H1 (cell line): ENCODE results near the gene SLX4. TPM values are rescaled to one million over a fixed set of nuclear protein-coding genes. Genes with fewer than 3 reads are reported as not detected.

ENCODE experiments used
- CTCF ChIA-PET: fragments of 300-600 bp; sonication (Branson Sonifier 250); formaldehyde crosslinking; loops from one replicate; lab custom pipeline; 2021; ENCODE audit not compliant: partially characterized antibody; lab: Charles Lee
- POLR2A ChIA-PET: fragments of 300-600 bp; sonication (Branson Sonifier 250); formaldehyde crosslinking; loops from one replicate; lab custom pipeline; 2021; ENCODE audit warnings: inconsistent platforms; ENCODE audit not compliant: partially characterized antibody; lab: Charles Lee
- DNase-seq, 2 experiments: peaks; one replicate each; pipeline versions ENCODE4 v3.0.0 to v3.0.0-alpha.2; 2010 to 2022; ENCODE audit warnings: low spot score in 2 of 2, low read depth in 1 of 2, mixed read lengths in 1 of 2
- FAIRE-seq: peaks from 2 replicates; lab custom pipeline; 2011; peaks lifted over from hg19 to GRCh38; lab: Jason Lieb, UNC
- H2AFZ ChIP-seq: 2 replicates; pipeline ENCODE4 v1.8.1; 2012; ENCODE audit warnings: low read length, inconsistent platforms
- H2AK5ac ChIP-seq: 2 replicates; pipeline ENCODE4 v1.6.1; 2013; ENCODE audit warnings: low read depth, low read length
- H2BK120ac ChIP-seq: replicated peaks from 2 replicates; pipeline ENCODE3; 2013; ENCODE audit warnings: low read depth, low read length, inconsistent platforms
- H2BK12ac ChIP-seq: 2 replicates; pipeline ENCODE4 v1.6.1; 2013; ENCODE audit warnings: low read depth, low read length
- H2BK15ac ChIP-seq: 2 replicates; pipeline ENCODE4 v1.6.1; 2013; ENCODE audit warnings: low read length
- H2BK20ac ChIP-seq: 2 replicates; pipeline ENCODE4 v1.6.1; 2013; ENCODE audit warnings: low read length
- H2BK5ac ChIP-seq: 2 replicates; pipeline ENCODE4 v1.6.1; 2013; ENCODE audit warnings: low read depth, low read length
- H3K14ac ChIP-seq: 2 replicates; pipeline ENCODE4 v1.6.1; 2013; ENCODE audit warnings: inconsistent platforms; ENCODE audit not compliant: insufficient read length
- H3K18ac ChIP-seq: 2 replicates; pipeline ENCODE4 v1.6.1; 2013; ENCODE audit warnings: low read length; ENCODE audit errors: extremely low read depth
- H3K23ac ChIP-seq: 2 replicates; pipeline ENCODE4 v1.6.1; 2013; ENCODE audit warnings: inconsistent platforms; ENCODE audit not compliant: insufficient read length
- H3K23me2 ChIP-seq: 2 replicates; pipeline ENCODE4 v1.6.1; 2013; ENCODE audit warnings: low read depth, low read length
- H3K27ac ChIP-seq: 2 replicates; pipeline ENCODE4 v1.6.1; 2011; ENCODE audit warnings: low read depth, low read length, inconsistent platforms
- H3K27me3 ChIP-seq, 4 experiments: replicated peaks in 1 of 4; 1 replicate in 1 of 4; 2 replicates in 3 of 4; pipeline versions ENCODE4 v1.6.1 to v1.8.1; 2011 to 2013; ENCODE audit warnings: low read length in 3 of 4, mild to moderate bottlenecking in 3 of 4, inconsistent platforms in 2 of 4, mixed read lengths in 2 of 4, moderate library complexity in 1 of 4; ENCODE audit not compliant: control insufficient read depth in 3 of 4, insufficient read depth in 3 of 4; ENCODE audit errors: extremely low read depth in 1 of 4
- H3K36me3 ChIP-seq, 4 experiments: 2 replicates each; pipeline versions ENCODE4 v1.6.1 to v1.8.1; 2011 to 2013; ENCODE audit warnings: mild to moderate bottlenecking in 4 of 4, low read length in 3 of 4, moderate library complexity in 2 of 4, control low read depth in 1 of 4, inconsistent platforms in 1 of 4; ENCODE audit not compliant: insufficient read depth in 4 of 4, control insufficient read depth in 2 of 4
- H3K4ac ChIP-seq: replicated peaks from 2 replicates; pipeline ENCODE3; 2013; ENCODE audit warnings: low read length, low read depth, mixed read lengths, inconsistent platforms; ENCODE audit not compliant: insufficient read length
- H3K4me1 ChIP-seq, 4 experiments: replicated peaks in 1 of 4; 1 replicate in 1 of 4; 2 replicates in 3 of 4; pipeline versions ENCODE4 v1.6.1 to v1.8.1; 2011 to 2013; ENCODE audit warnings: low read length in 3 of 4, inconsistent platforms in 2 of 4, mixed read lengths in 1 of 4; ENCODE audit not compliant: insufficient read depth in 4 of 4, control insufficient read depth in 3 of 4
- H3K4me2 ChIP-seq, 2 experiments: 2 replicates each; pipeline versions ENCODE4 v1.6.1 to v1.8.1; 2011 to 2013; ENCODE audit warnings: low read depth in 2 of 2, low read length in 2 of 2, control low read depth in 1 of 2, inconsistent platforms in 1 of 2, mild to moderate bottlenecking in 1 of 2; ENCODE audit not compliant: insufficient read depth in 1 of 2
- H3K4me3 ChIP-seq, 4 experiments: fragments of 200-600, 300-600 bp in 1 of 4; sonication (generic), shearing (Covaris generic), sonication (Bioruptor Twin) in 1 of 4; 2 replicates each; pipeline versions ENCODE4 v1.5.1 to v1.8.1; 2011 to 2016; ENCODE audit warnings: low read length in 4 of 4, low read depth in 3 of 4, control low read depth in 2 of 4, inconsistent platforms in 2 of 4, mild to moderate bottlenecking in 2 of 4, mixed read lengths in 1 of 4, moderate library complexity in 1 of 4; ENCODE audit not compliant: insufficient read depth in 2 of 4; ENCODE audit errors: extremely low read depth in 1 of 4
- H3K56ac ChIP-seq: replicated peaks from 2 replicates; pipeline ENCODE3; 2013; ENCODE audit warnings: low read depth, mild to moderate bottlenecking, mixed read lengths, low read length, inconsistent platforms; ENCODE audit not compliant: insufficient read length
- H3K79me1 ChIP-seq: 2 replicates; pipeline ENCODE4 v1.6.1; 2013; ENCODE audit warnings: low read depth, low read length, control low read depth
- H3K79me2 ChIP-seq, 2 experiments: 2 replicates each; pipeline versions ENCODE4 v1.6.1 to v1.8.1; 2012 to 2013; ENCODE audit warnings: low read length in 2 of 2, mild to moderate bottlenecking in 2 of 2, inconsistent platforms in 1 of 2; ENCODE audit not compliant: insufficient read depth in 2 of 2, control insufficient read depth in 1 of 2
- H3K9ac ChIP-seq, 4 experiments: replicated peaks in 1 of 4; 1 replicate in 1 of 4; 2 replicates in 3 of 4; pipeline versions ENCODE4 v1.6.1 to v1.8.1; 2011 to 2013; ENCODE audit warnings: low read depth in 3 of 4, low read length in 3 of 4, control low read depth in 2 of 4, mild to moderate bottlenecking in 2 of 4, moderate library complexity in 2 of 4, inconsistent platforms in 1 of 4; ENCODE audit errors: extremely low read depth in 1 of 4
- H3K9me3 ChIP-seq, 2 experiments: 2 replicates each; pipeline versions ENCODE4 v1.6.1 to v1.8.1; 2012 to 2013; ENCODE audit warnings: mild to moderate bottlenecking in 2 of 2, moderate library complexity in 2 of 2, control low read depth in 1 of 2, inconsistent platforms in 1 of 2, low read depth in 1 of 2, low read length in 1 of 2, mixed read lengths in 1 of 2; ENCODE audit not compliant: insufficient read depth in 2 of 2
- H4K20me1 ChIP-seq, 2 experiments: replicated peaks in 1 of 2; 2 replicates each; pipeline versions ENCODE3 to v1.8.1; 2011 to 2013; ENCODE audit warnings: inconsistent platforms in 2 of 2, low read length in 2 of 2, mild to moderate bottlenecking in 1 of 2; ENCODE audit not compliant: insufficient read depth in 2 of 2, control insufficient read depth in 1 of 2
- H4K5ac ChIP-seq: 2 replicates; pipeline ENCODE4 v1.6.1; 2013; ENCODE audit warnings: low read length, low read depth, mixed read lengths, inconsistent platforms; ENCODE audit not compliant: insufficient read length
- H4K8ac ChIP-seq: 2 replicates; pipeline ENCODE4 v1.8.0; 2013; ENCODE audit warnings: mild to moderate bottlenecking, moderate library complexity, low read length, inconsistent platforms; ENCODE audit not compliant: insufficient read depth; ENCODE audit errors: extremely low read depth
- H4K91ac ChIP-seq: replicated peaks from 2 replicates; pipeline ENCODE3; 2013; ENCODE audit warnings: low read length, mixed read lengths, inconsistent platforms; ENCODE audit not compliant: insufficient read length
- BACH1 ChIP-seq: IDR thresholded peaks from 2 replicates; pipeline ENCODE4 v1.6.1; 2012; ENCODE audit warnings: low read length, improper control_type of control experiment
- CTBP2 ChIP-seq: IDR thresholded peaks from 2 replicates; pipeline ENCODE4 v1.7.0; 2011; ENCODE audit warnings: borderline replicate concordance, mild to moderate bottlenecking, moderate library complexity, mixed read lengths, low read length; ENCODE audit not compliant: insufficient read depth, insufficient read length
- EGR1 ChIP-seq: IDR thresholded peaks from 2 replicates; pipeline ENCODE4 v1.6.1; 2011; ENCODE audit warnings: low read depth, low read length, borderline replicate concordance
- EP300 ChIP-seq, 2 experiments: IDR thresholded peaks; 1 replicate in 1 of 2; 2 replicates in 1 of 2; pipeline ENCODE4 v1.6.1; 2011 to 2012; ENCODE audit warnings: low read depth in 2 of 2, low read length in 2 of 2, mild to moderate bottlenecking in 2 of 2, borderline replicate concordance in 1 of 2, inconsistent platforms in 1 of 2, moderate library complexity in 1 of 2
- GTF2F1 ChIP-seq: IDR thresholded peaks from 2 replicates; pipeline ENCODE4 v1.6.1; 2012; ENCODE audit warnings: low read depth, low read length, improper control_type of control experiment, borderline replicate concordance
- KDM5A ChIP-seq: fragments of 200-600 bp; IDR thresholded peaks from 2 replicates; pipeline ENCODE4 v1.7.1; 2012; ENCODE audit warnings: mild to moderate bottlenecking, low read length, inconsistent platforms, mixed read lengths
- NANOG ChIP-seq: IDR thresholded peaks from 2 replicates; pipeline ENCODE4 v1.6.1; 2011; ENCODE audit warnings: low read length, low read depth, mild to moderate bottlenecking, inconsistent platforms; ENCODE audit not compliant: insufficient read depth, poor library complexity, severe bottlenecking
- RBBP5 ChIP-seq: IDR thresholded peaks from 2 replicates; pipeline ENCODE4 v1.7.1; 2012; ENCODE audit warnings: low read depth, mild to moderate bottlenecking, inconsistent platforms, low read length, moderate library complexity, borderline replicate concordance
- RFX5 ChIP-seq: IDR thresholded peaks from 2 replicates; pipeline ENCODE4 v1.6.1; 2011; ENCODE audit warnings: low read depth, low read length, improper control_type of control experiment, borderline replicate concordance
- RNF2 ChIP-seq: fragments of 200-900, 300-1000 bp; sonication (generic); IDR thresholded peaks from 2 replicates; pipeline ENCODE4 v1.7.1; 2016; ENCODE audit warnings: borderline replicate concordance, low read depth, mild to moderate bottlenecking, antibody characterized with exemption, low read length; ENCODE audit not compliant: poor library complexity, severe bottlenecking; ENCODE audit errors: missing control alignments
- TAF1 ChIP-seq: IDR thresholded peaks from 2 replicates; pipeline ENCODE4 v1.6.1; 2011; ENCODE audit warnings: mild to moderate bottlenecking, low read depth, low read length
- WGBS, 2 experiments: shearing (Covaris generic) in 1 of 2; methylation state at CpG; one replicate each; pipeline versions ENCODE4 v1.1.6 to v1.1.7; 2013 to 2015; ENCODE audit warnings: low lambda C conversion rate in 2 of 2, mixed read lengths in 2 of 2, inconsistent platforms in 1 of 2, low coverage in 1 of 2, missing lambda C conversion rate in 1 of 2; ENCODE audit not compliant: insufficient replicate concordance in 2 of 2, insufficient coverage in 1 of 2, insufficient read length in 1 of 2; ENCODE audit errors: extremely low coverage in 1 of 2, missing lambda C conversion rate in 1 of 2; 5-methylcytosine and 5-hydroxymethylcytosine counted together
- polyA plus RNA-seq, 7 experiments: library from polyadenylated mRNA; depleted of rRNA in 3 of 7; stranded (reverse) in 5 of 7; unstranded in 2 of 7; fragments of >200 nt in 5 of 7; fragments of 200-250 nt in 2 of 7; gene quantifications; 1 replicate in 5 of 7; 2 replicates in 1 of 7; 4 replicates in 1 of 7; pipeline versions ENCODE4 v1.2.1 to v1.2.3, GENCODE V29; 2011 to 2013; ENCODE audit warnings: missing spikeins in 2 of 7, mixed read lengths in 2 of 7
- total RNA-seq: library from RNA; stranded (reverse); fragmentation: NEBNext Ultra II Directional; extraction: Animal tissue kit (Norgen Biotek cat#: 25700); gene quantifications from 2 replicates; pipeline ENCODE4 v1.2.1, GENCODE V29; 2021

Gene SLX4
- total and polyA plus RNA-seq, 2 of the 8 experiments (the other 6 are each of a cell fraction or from before 2014, with no cell fraction given), result 4.4 to 11.4 TPM

DNA sequence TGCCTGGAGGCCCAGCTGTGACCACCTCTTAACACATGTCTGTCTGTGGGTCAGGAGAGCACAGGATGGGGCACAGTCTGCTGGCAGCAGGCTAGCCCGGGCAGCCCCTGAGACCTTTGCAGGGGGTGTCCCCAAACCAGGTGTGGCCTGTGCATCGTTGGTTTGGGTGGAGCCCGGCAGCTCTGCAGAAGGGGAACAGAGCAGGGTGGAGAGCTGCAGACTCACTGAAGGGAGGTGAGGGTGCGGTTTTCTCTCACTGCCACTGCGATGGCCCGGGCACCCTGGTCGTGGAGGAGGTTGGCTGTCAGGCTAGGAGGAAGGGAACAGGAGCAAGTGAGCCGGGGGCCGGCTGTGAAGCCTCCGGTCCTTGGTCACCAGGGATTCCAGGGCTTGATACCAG is 63.0 kb downstream of the SLX4 start:
- Histone ChIP-seq H3K79me2 (no peaks in the 10 kb centered on the region), H3K4me2 (no peak overlapping the region), H4K20me1 (peaks cover 0 to 9% of the 10 kb centered on the region in 2 experiments), H2BK20ac (no peak overlapping the region), H2BK15ac (no peak overlapping the region), H3K79me1 (no peaks in the 10 kb centered on the region), H2BK120ac (no peak overlapping the region), H3K27me3 (peaks cover 0 to 5% (median 0%) of the 10 kb centered on the region in 4 experiments; a peak in 2 of 7 replicates), H4K91ac (no peak overlapping the region), H4K8ac (no peak overlapping the region), H3K14ac (no peak overlapping the region), H2AK5ac (no peak overlapping the region), H3K9ac (no peak overlapping the region), H3K23me2 (peaks cover 13% of the 10 kb centered on the region; the same call in 1 of the 2 replicates), H3K23ac (no peak overlapping the region), H3K36me3 (no peaks in the 10 kb centered on the region), H4K5ac (no peak overlapping the region), H3K4me3 (no peak overlapping the region), H2BK12ac (0 out of 2 replicates have a peak overlapping the region, but pooled peaks have one; percentile 75), H2BK5ac (no peak overlapping the region), H3K4ac (no peak overlapping the region), H3K56ac (no peak overlapping the region), H3K18ac (no peak overlapping the region), H3K27ac (no peak overlapping the region), H2AFZ (no peak overlapping the region), H3K4me1 (peaks cover 4 to 9% (median 6%) of the 10 kb centered on the region in 4 experiments; a peak in 6 of 7 replicates), H3K9me3 (no peaks in the 10 kb centered on the region; a peak in 1 of 4 replicates)
- DNase-seq (no peak), FAIRE-seq (no peak)
- POLR2A ChIA-PET, result interaction anchor here (0.6 to 0.8 kb wide), 2 partner anchors 14 to 151 kb away, joined by 3 read pairs; no protein-coding TSS in a partner anchor
- CTCF ChIA-PET, result interaction anchor here (0.6 to 1.5 kb wide), 6 partner anchors 19 to 268 kb away, joined by 3 to 4 read pairs (median 3); no protein-coding TSS in a partner anchor
- WGBS, 2 experiments, result 93% methylated on average over 8 of the region's 10 CpGs; no CpG with 5 or more reads in 1 of the 2 experiments
- TF ChIP-seq RNF2, result no peak
- no peak for TF ChIP-seq KDM5A
- no peak for TF ChIP-seq RFX5
- no peak for TF ChIP-seq GTF2F1
- no peak for TF ChIP-seq EP300 (IDR thresholded peaks at IDR 0.05; ENCODE audit: borderline replicate concordance in 1 of 2, low read depth in 2 of 2, low read length in 2 of 2)
- no peak for TF ChIP-seq EGR1
- no peak for TF ChIP-seq NANOG
- TF ChIP-seq RBBP5, result no peak
- TF ChIP-seq TAF1, result no peak
- no peak for TF ChIP-seq BACH1
- no peak for TF ChIP-seq CTBP2
